CD4-positive, alpha-beta memory T cell (primary cell): ENCODE data around the gene BCL10. TPM values are rescaled to one million over a fixed set of nuclear protein-coding genes. Genes with fewer than 3 reads are reported as not detected.

Experiments used
- CTCF ChIA-PET: fragments of 350-600 bp; sonication (Branson Sonifier 250); formaldehyde crosslinking; loops from one replicate; lab custom pipeline; 2021; ENCODE audit warnings: inconsistent platforms; ENCODE audit not compliant: partially characterized antibody; lab: Charles Lee
- POLR2A ChIA-PET: fragments of 350-600 bp; sonication (Branson Sonifier 250); formaldehyde crosslinking; loops from one replicate; lab custom pipeline; 2021; ENCODE audit not compliant: partially characterized antibody; lab: Charles Lee
- DNase-seq, 5 donors: peaks; one replicate each; pipeline versions ENCODE4 v3.0.0 to v3.0.0-alpha.2; 2020 to 2022; ENCODE audit warnings: mixed read lengths in 1 of 5
- H3K27ac ChIP-seq: one replicate; pipeline ENCODE4 v1.7.0; 2013; ENCODE audit warnings: low read depth, low read length
- H3K27me3 ChIP-seq: 2 replicates; pipeline ENCODE4 v1.7.0; 2013; ENCODE audit warnings: mild to moderate bottlenecking, low read length, moderate library complexity; ENCODE audit not compliant: insufficient read depth
- H3K36me3 ChIP-seq: 2 replicates; pipeline ENCODE4 v1.7.0; 2013; ENCODE audit warnings: mild to moderate bottlenecking, low read length, moderate library complexity; ENCODE audit not compliant: insufficient read depth
- H3K4me1 ChIP-seq: 2 replicates; pipeline ENCODE4 v1.7.0; 2013; ENCODE audit warnings: mild to moderate bottlenecking, low read length, moderate library complexity; ENCODE audit not compliant: insufficient read depth
- H3K4me3 ChIP-seq, 2 donors: one replicate each; pipeline ENCODE4 v1.7.0; 2013; ENCODE audit warnings: low read length in 2 of 2, mild to moderate bottlenecking in 1 of 2
- H3K9me3 ChIP-seq, 2 donors: one replicate each; pipeline ENCODE4 v1.7.0; 2013; ENCODE audit warnings: low read length in 2 of 2, control low read depth in 1 of 2; ENCODE audit not compliant: control insufficient read depth in 1 of 2
- H3K27ac Mint-ChIP-seq, 7 donors: one replicate each; pipeline ENCODE4 v1.8.0; 2020 to 2021; ENCODE audit warnings: mixed read lengths in 7 of 7, mild to moderate bottlenecking in 6 of 7, inconsistent platforms in 3 of 7, moderate library complexity in 3 of 7
- H3K27me3 Mint-ChIP-seq, 2 donors: one replicate each; pipeline ENCODE4 v1.8.0; 2020 to 2021; ENCODE audit warnings: mixed read lengths in 2 of 2
- H3K36me3 Mint-ChIP-seq, 2 donors: one replicate each; pipeline ENCODE4 v1.8.0; 2020 to 2021; ENCODE audit warnings: mixed read lengths in 2 of 2, inconsistent platforms in 1 of 2, mild to moderate bottlenecking in 1 of 2
- H3K4me1 Mint-ChIP-seq, 4 donors: one replicate each; pipeline ENCODE4 v1.8.0; 2020 to 2021; ENCODE audit warnings: mixed read lengths in 4 of 4, mild to moderate bottlenecking in 1 of 4
- H3K4me3 Mint-ChIP-seq, 8 donors: one replicate each; pipeline ENCODE4 v1.8.0; 2020 to 2021; ENCODE audit warnings: mixed read lengths in 8 of 8, mild to moderate bottlenecking in 7 of 8, moderate library complexity in 6 of 8, inconsistent platforms in 3 of 8
- H3K9me3 Mint-ChIP-seq, 8 donors: one replicate each; pipeline ENCODE4 v1.8.0; 2020 to 2021; ENCODE audit warnings: mixed read lengths in 8 of 8, mild to moderate bottlenecking in 5 of 8, inconsistent platforms in 3 of 8, moderate library complexity in 1 of 8
- intact Hi-C: fragments of 100-400 bp; cut with micrococcal nuclease; formaldehyde crosslinking; loops from one replicate; pipeline ENCODE4 v1.15.1; 2023
- polyA plus RNA-seq, 2 donors: library from polyadenylated mRNA; unstranded; fragments of 300-500 nt; fragmentation: Illumina TruSeq; gene quantifications; one replicate each; pipeline ENCODE4 v1.2.3, GENCODE V29; 2021
- total RNA-seq, 2 experiments: library from RNA; stranded (reverse); gene quantifications; one replicate each; pipeline ENCODE4 v1.2.3, GENCODE V29; 2021

BCL10 gene
- total and polyA plus RNA-seq, 4 experiments from 2014 or later = 21.2 to 37.0 (median 30.8) TPM

DNA sequence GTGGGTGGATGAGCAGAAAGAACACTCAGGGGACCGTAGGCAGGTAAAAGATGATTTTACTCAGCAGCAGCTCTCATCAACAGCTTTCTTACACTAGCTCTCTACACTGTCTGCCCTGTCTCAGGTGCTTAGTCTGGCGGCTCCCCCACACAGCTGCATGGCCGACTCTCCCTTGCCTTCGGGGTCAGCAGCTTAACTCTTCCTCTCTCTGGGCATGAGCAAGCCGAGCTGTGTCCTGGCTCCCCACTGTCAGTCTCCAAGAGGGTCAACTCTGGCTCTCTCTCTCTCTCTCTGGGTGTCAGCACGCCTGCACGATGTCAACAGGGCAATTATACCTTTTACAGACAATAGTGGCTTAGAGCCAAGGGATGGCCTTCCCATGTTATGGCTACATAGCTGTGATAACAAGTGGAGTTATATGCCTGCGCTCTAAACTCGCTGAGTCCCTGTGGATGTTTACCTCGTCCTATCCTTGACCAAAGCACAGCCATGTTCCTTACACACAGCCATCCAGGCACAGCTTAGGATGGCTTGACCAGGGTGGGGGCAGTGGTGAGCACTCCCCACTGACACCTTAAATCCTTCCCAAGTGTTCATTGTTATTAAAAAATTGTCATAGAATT is 3.1 kb upstream of the BCL10 start:
- H3K4me3 ChIP-seq = no peak overlapping the region
- no peaks in the 10 kb centered on the region for H3K27me3 Mint-ChIP-seq
- intact Hi-C loops = loop anchor here (5.0 to 10.0 kb wide), 6 partner anchors 495 to 1425 kb away; partner anchors contain the start of genes CTBS, ODF2L, PRKACB and SH3GLB1
- H3K36me3 Mint-ChIP-seq = peaks cover 0 to 9% of the 10 kb centered on the region in 2 donors
- no peaks in the 10 kb centered on the region for H3K9me3 Mint-ChIP-seq
- H3K4me3 Mint-ChIP-seq = peak overlapping the region in 6 of 8 donors; percentile 25 to 49 (median 33)
- no peaks in the 10 kb centered on the region for H3K27me3 ChIP-seq
- ChIA-PET POLR2A (no interaction called here), CTCF (interaction anchor here (12.2 kb wide), 1 partner anchor 20 kb away, joined by 218 read pairs; the partner anchor contains the start of gene C1orf52)
- H3K4me1 Mint-ChIP-seq = peaks cover 20 to 35% (median 28%) of the 10 kb centered on the region in 4 donors
- no peak for DNase-seq
- no peaks in the 10 kb centered on the region for H3K9me3 ChIP-seq
- H3K4me1 ChIP-seq = peaks cover 27% of the 10 kb centered on the region
- H3K36me3 ChIP-seq = no peaks in the 10 kb centered on the region
- H3K27ac Mint-ChIP-seq = peak overlapping the region in 5 of 7 donors; percentile 53 to 87 (median 83)
- H3K27ac ChIP-seq = no peak overlapping the region

DNA sequence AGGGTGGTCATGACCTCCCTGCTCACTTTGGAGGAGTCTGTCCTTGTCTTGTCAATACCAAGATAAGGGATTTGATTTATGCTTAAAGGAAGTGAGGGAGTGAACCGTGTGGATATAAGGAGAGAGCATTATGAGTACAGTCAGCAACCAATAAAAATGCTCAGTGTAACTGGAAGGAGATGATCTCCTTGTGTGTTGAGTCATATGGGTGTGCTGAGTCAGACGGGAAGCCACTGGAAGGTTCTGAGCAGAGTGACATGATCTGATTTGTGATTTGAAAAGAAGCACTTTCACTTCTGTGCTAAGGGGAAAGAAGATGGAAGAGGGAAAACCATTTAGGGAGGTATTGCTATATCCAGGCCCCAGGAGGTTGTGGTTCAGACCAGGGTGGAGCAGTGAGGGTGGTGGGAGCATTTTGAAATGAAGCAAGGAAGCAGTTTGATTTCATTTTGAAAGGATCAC is 2.5 kb upstream of the BCL10 start:
- POLR2A ChIA-PET = no interaction called here
- no peaks in the 10 kb centered on the region for H3K27me3 ChIP-seq
- Mint-ChIP-seq H3K27me3 (no peaks in the 10 kb centered on the region), H3K27ac (peak overlapping the region; percentile 6 to 87 (median 67)), H3K9me3 (no peaks in the 10 kb centered on the region), H3K4me3 (peak overlapping the region in 7 of 8 donors; percentile 16 to 49 (median 31)), H3K4me1 (peaks cover 26 to 42% (median 34%) of the 10 kb centered on the region in 4 donors), H3K36me3 (peaks cover 0 to 9% of the 10 kb centered on the region in 2 donors)
- no peak overlapping the region for H3K27ac ChIP-seq
- CTCF ChIA-PET = interaction anchor here (12.2 kb wide), 1 partner anchor 20 kb away, joined by 218 read pairs; the partner anchor contains the start of gene C1orf52
- H3K4me1 ChIP-seq = peaks cover 34% of the 10 kb centered on the region
- no peaks in the 10 kb centered on the region for H3K36me3 ChIP-seq
- H3K9me3 ChIP-seq = no peaks in the 10 kb centered on the region
- no peak overlapping the region for H3K4me3 ChIP-seq
- intact Hi-C loops = loop anchor here (5.0 to 10.0 kb wide), 6 partner anchors 494 to 1426 kb away; partner anchors contain the start of genes CTBS, ODF2L, PRKACB and SH3GLB1
- peak in 1 of 5 donors; percentile 49 for DNase-seq

DNA sequence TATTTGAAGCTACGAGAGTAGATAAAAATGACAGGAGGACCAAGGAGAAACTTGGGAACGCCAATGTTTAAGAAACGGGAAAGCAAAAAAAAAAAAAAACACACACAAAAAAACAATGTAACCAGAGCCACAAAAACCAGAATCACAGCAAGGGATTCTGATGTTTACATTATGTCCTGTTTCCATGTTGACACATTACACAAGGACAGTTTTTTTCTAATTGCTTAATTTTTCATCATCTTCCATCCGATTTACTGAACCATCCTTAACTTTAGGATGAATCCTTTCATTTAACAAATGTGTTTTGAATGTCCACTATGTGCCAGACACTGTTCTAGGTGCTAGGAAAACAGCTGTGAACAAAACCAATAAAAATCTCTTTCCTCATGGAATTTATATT is 1.4 kb upstream of the BCL10 start:
- Histone ChIP-seq H3K4me3 (no peak overlapping the region), H3K27ac (no peak overlapping the region), H3K36me3 (peaks cover 4% of the 10 kb centered on the region), H3K9me3 (no peaks in the 10 kb centered on the region), H3K4me1 (peaks cover 44% of the 10 kb centered on the region), H3K27me3 (no peaks in the 10 kb centered on the region)
- H3K9me3 Mint-ChIP-seq = no peaks in the 10 kb centered on the region
- POLR2A ChIA-PET = interaction anchor here (1.2 to 3.6 kb wide), 5 partner anchors 11 to 333 kb away, joined by 3 to 53 read pairs (median 20); partner anchors contain the start of genes C1orf52 and SYDE2
- CTCF ChIA-PET = interaction anchor here (0.7 to 12.2 kb wide), 3 partner anchors 19 to 651 kb away, joined by 3 to 218 read pairs (median 28); partner anchors contain the start of gene C1orf52
- no peak overlapping the region for H3K4me3 Mint-ChIP-seq
- H3K36me3 Mint-ChIP-seq = peaks cover 4 to 20% of the 10 kb centered on the region in 2 donors
- no peaks in the 10 kb centered on the region for H3K27me3 Mint-ChIP-seq
- intact Hi-C loops = loop anchor here (2.0 to 10.0 kb wide), 8 partner anchors 423 to 1427 kb away; partner anchors contain the start of genes CTBS, ODF2L, PRKACB and SH3GLB1
- peaks cover 37 to 53% (median 45%) of the 10 kb centered on the region in 4 donors for H3K4me1 Mint-ChIP-seq
- peak overlapping the region in 4 of 7 donors; percentile 39 to 96 (median 78) for H3K27ac Mint-ChIP-seq
- DNase-seq = no peak

DNA sequence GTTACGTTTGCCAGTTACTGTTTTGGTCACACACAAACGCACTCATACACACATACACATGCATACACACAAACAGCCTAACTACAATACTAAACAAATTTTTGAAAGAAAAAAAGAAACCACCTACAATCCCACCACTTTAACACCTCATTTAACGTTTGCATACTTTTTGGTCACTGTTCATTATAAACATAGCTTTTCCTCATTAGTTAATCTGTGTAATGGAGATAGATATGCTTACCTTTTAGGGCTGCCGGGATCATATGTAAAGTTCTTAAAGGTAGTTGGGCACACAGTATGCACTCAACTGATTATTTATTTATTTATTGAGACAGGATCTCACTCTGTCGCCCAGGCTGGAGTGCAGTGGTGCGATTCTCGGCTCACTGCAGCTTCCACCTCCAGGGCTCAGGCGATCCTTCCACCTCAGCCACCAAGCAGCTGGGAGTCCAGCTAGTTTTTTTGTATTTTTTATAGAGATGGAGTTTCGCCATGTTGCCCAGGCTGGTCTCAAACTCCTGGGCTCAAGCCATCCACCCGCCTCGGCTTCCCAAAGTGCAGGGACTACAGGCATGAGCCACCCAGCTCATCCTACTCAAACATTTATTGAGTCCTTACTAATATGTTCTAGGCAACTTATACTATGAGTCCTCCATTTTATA is 677 bp upstream of the BCL10 start:
- no peak for DNase-seq
- Mint-ChIP-seq H3K27me3 (no peaks in the 10 kb centered on the region), H3K4me3 (peak overlapping the region; percentile 88 to 93 (median 92)), H3K27ac (peak overlapping the region; percentile 94 to 97 (median 96)), H3K36me3 (peaks cover 6 to 23% of the 10 kb centered on the region in 2 donors), H3K9me3 (no peaks in the 10 kb centered on the region), H3K4me1 (peaks cover 40 to 56% (median 48%) of the 10 kb centered on the region in 4 donors)
- Histone ChIP-seq H3K27me3 (no peaks in the 10 kb centered on the region), H3K36me3 (peaks cover 4% of the 10 kb centered on the region), H3K9me3 (no peaks in the 10 kb centered on the region), H3K4me1 (peaks cover 48% of the 10 kb centered on the region), H3K27ac (peak overlapping the region; percentile 56), H3K4me3 (peak overlapping the region; percentile 45 to 94)
- POLR2A ChIA-PET = interaction anchor here (0.9 to 3.6 kb wide), 19 partner anchors 8 to 1637 kb away, joined by 3 to 53 read pairs (median 7); partner anchors contain the start of genes C1orf52, CTBS, GNG5 and HS2ST1
- intact Hi-C loops = loop anchor here (1.0 to 10.0 kb wide), 14 partner anchors 18 to 1428 kb away; partner anchors contain the start of genes C1orf52, CTBS, GNG5 and ODF2L
- CTCF ChIA-PET = interaction anchor here (0.7 to 12.2 kb wide), 8 partner anchors 8 to 651 kb away, joined by 3 to 218 read pairs (median 5); partner anchors contain the start of genes C1orf52 and ZNHIT6

DNA sequence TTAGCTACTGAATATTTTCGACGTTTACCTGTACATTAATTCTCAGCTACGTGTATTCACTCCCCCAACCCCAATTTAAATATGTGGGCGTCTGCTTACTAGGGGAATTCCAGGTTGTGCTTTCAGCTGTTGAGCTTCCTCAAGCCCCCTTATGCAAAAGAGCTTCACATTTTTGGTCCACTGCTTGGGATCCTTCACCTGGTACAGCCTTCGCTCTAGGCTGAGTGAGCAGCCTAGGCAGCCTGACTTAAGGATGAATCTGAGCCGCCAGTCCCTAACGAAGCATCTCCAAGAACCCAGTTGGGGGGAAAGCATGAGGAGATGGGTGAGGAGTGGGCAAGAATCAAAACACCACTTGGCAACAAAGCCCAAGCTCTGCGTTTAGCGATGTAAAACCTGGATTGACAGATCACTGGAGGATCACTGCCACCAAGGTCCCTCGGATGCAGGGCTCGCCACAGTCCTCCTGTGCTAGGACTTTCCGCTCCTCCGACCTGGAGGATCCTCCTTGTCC is 674 bp downstream of the BCL10 start:
- peaks cover 10% of the 10 kb centered on the region for H3K36me3 ChIP-seq
- no peaks in the 10 kb centered on the region for H3K9me3 Mint-ChIP-seq
- peaks cover 47 to 69% (median 59%) of the 10 kb centered on the region in 4 donors for H3K4me1 Mint-ChIP-seq
- intact Hi-C loops = loop anchor here (1.0 to 10.0 kb wide), 14 partner anchors 16 to 1429 kb away; partner anchors contain the start of genes C1orf52, CTBS, GNG5 and ODF2L
- H3K27ac Mint-ChIP-seq = peak overlapping the region; percentile 94 to 97 (median 96)
- H3K27me3 ChIP-seq = no peaks in the 10 kb centered on the region
- POLR2A ChIA-PET = interaction anchor here (0.7 to 3.6 kb wide), 16 partner anchors 9 to 1131 kb away, joined by 3 to 53 read pairs (median 10); partner anchors contain the start of genes C1orf52, CTBS, PRKACB and SYDE2
- H3K27ac ChIP-seq = peak overlapping the region; percentile 94
- no peaks in the 10 kb centered on the region for H3K27me3 Mint-ChIP-seq
- CTCF ChIA-PET = interaction anchor here (0.9 to 12.2 kb wide), 8 partner anchors 9 to 843 kb away, joined by 3 to 218 read pairs (median 4); partner anchors contain the start of genes C1orf52 and ZNHIT6
- no peaks in the 10 kb centered on the region for H3K9me3 ChIP-seq
- H3K4me1 ChIP-seq = peaks cover 56% of the 10 kb centered on the region
- H3K4me3 Mint-ChIP-seq = peak overlapping the region; percentile 88 to 93 (median 92)
- H3K36me3 Mint-ChIP-seq = peaks cover 11 to 35% of the 10 kb centered on the region in 2 donors
- H3K4me3 ChIP-seq = peak overlapping the region; percentile 75 to 94
- DNase-seq = peak; percentile 34 to 78 (median 45)

DNA sequence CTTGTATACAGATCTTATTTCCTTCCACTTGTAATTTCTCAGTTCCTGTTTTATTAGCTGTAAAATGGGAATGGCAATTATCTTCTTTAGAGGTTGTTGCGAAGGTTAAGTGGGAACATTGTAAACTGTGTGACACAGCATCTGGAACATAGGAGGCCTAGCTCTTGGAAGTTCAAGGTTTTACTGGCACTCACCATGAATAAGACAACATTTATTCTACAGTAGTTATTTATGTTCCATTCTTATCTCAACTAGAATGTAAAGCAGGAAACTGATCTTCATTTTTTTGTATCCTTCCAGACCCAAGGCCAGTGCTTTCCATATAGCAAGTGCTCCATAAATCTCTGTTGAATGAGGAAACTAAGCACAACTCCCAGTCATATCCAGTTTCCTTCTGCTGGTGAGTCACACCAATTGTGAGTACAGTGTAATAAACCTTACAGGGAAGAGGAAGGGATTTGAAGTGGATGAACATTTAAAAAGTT is 1.4 kb downstream of the BCL10 start:
- Histone ChIP-seq H3K27me3 (no peaks in the 10 kb centered on the region), H3K27ac (peak overlapping the region; percentile 94), H3K9me3 (no peaks in the 10 kb centered on the region), H3K4me3 (peak overlapping the region; percentile 75 to 94), H3K4me1 (peaks cover 56% of the 10 kb centered on the region), H3K36me3 (peaks cover 17% of the 10 kb centered on the region)
- Mint-ChIP-seq H3K4me1 (peaks cover 49 to 71% (median 61%) of the 10 kb centered on the region in 4 donors), H3K4me3 (peak overlapping the region; percentile 88 to 93 (median 92)), H3K9me3 (no peaks in the 10 kb centered on the region), H3K27ac (peak overlapping the region; percentile 94 to 97 (median 96)), H3K36me3 (peaks cover 16 to 39% of the 10 kb centered on the region in 2 donors), H3K27me3 (no peaks in the 10 kb centered on the region)
- ChIA-PET CTCF (interaction anchor here (0.9 to 12.2 kb wide), 3 partner anchors 16 to 842 kb away, joined by 3 to 218 read pairs (median 28); partner anchors contain the start of gene C1orf52), POLR2A (interaction anchor here (1.2 to 3.6 kb wide), 9 partner anchors 10 to 702 kb away, joined by 3 to 53 read pairs (median 12); partner anchors contain the start of genes C1orf52, CTBS and SYDE2)
- intact Hi-C loops = loop anchor here (5.0 to 10.0 kb wide), 6 partner anchors 490 to 1430 kb away; partner anchors contain the start of genes CTBS, ODF2L, PRKACB and SH3GLB1
- no peak for DNase-seq
